Panc1 (cell line): Measurements from ENCODE around the gene NCOA3. TPM values are rescaled to one million over a fixed set of nuclear protein-coding genes. Genes with fewer than 3 reads are reported as not detected.

Experiments used
- ATAC-seq: fragments of 200-7000 bp; cut with Tn5 transposase; 2 replicates; pipeline ENCODE4 v1.9.1; 2020; ENCODE audit warnings: mild to moderate bottlenecking, moderate library complexity
- BruUV-seq: library from RNA; stranded (reverse); fragments of 400-500 nt; replicated peaks from 2 replicates; lab custom pipeline; 2021; lab: Mats Ljungman, UMichigan
- CTCF ChIA-PET: fragments of 300-600 bp; sonication (Branson Sonifier 250); formaldehyde crosslinking; loops from one replicate; lab custom pipeline; 2022; ENCODE audit warnings: antibody characterized with exemption; lab: Charles Lee
- POLR2A ChIA-PET: fragments of 300-600 bp; sonication (Branson Sonifier 250); formaldehyde crosslinking; loops from one replicate; lab custom pipeline; 2022; ENCODE audit warnings: antibody characterized with exemption; lab: Charles Lee
- DNase-seq: peaks from one replicate; pipeline ENCODE4 v3.0.0-alpha.2; 2010; ENCODE audit warnings: low read depth, low spot score
- H3K27ac ChIP-seq: 2 replicates; pipeline ENCODE4 v1.5.1; 2011; ENCODE audit warnings: mild to moderate bottlenecking, low read length, inconsistent platforms
- H3K27me3 ChIP-seq: fragments of 200-500 bp; sonication (Bioruptor generic); 2 replicates; pipeline ENCODE4 v1.6.0; 2014; ENCODE audit warnings: low read length, inconsistent platforms; ENCODE audit not compliant: control insufficient read depth, insufficient read depth
- H3K36me3 ChIP-seq: fragments of 200-500 bp; sonication (Bioruptor generic); 2 replicates; pipeline ENCODE4 v1.5.1; 2014; ENCODE audit warnings: inconsistent platforms, mild to moderate bottlenecking, low read length, moderate library complexity; ENCODE audit not compliant: control insufficient read depth, insufficient read depth
- H3K4me1 ChIP-seq: 2 replicates; pipeline ENCODE4 v1.5.1; 2011; ENCODE audit warnings: inconsistent platforms, mild to moderate bottlenecking, low read length, moderate library complexity; ENCODE audit not compliant: control insufficient read depth, insufficient read depth
- H3K4me3 ChIP-seq, 2 experiments: 2 replicates each; pipeline ENCODE4 v1.5.1; 2011 to 2012; ENCODE audit warnings: low read depth in 2 of 2, low read length in 2 of 2, mild to moderate bottlenecking in 2 of 2, inconsistent platforms in 1 of 2, moderate library complexity in 1 of 2
- H3K9me3 ChIP-seq: fragments of 200-500 bp; sonication (Bioruptor generic); 2 replicates; pipeline ENCODE4 v1.5.1; 2014; ENCODE audit warnings: low read depth, mild to moderate bottlenecking, inconsistent platforms, low read length, moderate library complexity; ENCODE audit not compliant: control insufficient read depth, insufficient read depth
- POLR2AphosphoS5 ChIP-seq: IDR thresholded peaks from 2 replicates; pipeline ENCODE4 v1.6.1; 2012; ENCODE audit warnings: mild to moderate bottlenecking, low read depth, low read length, moderate library complexity
- SIN3A ChIP-seq: IDR thresholded peaks from 2 replicates; pipeline ENCODE4 v1.6.1; 2012; ENCODE audit warnings: low read depth, mild to moderate bottlenecking, low read length, moderate library complexity, borderline replicate concordance; ENCODE audit not compliant: insufficient read depth
- TCF7L2 ChIP-seq: IDR thresholded peaks from 2 replicates; pipeline ENCODE4 v1.6.1; 2011; ENCODE audit warnings: mild to moderate bottlenecking, low read depth, low read length, inconsistent platforms
- in situ Hi-C: cut with HindIII; loops from 2 replicates; pipeline ENCODE4 v1.10.0; 2016; ENCODE audit warnings: low sequenced_read_pairs, low pct_unique_long_range_greater_than_20kb
- intact Hi-C: fragments of 100-400 bp; cut with micrococcal nuclease; formaldehyde crosslinking; loops from one replicate; pipeline ENCODE4 v1.10.0; 2022; ENCODE audit not compliant: unreplicated experiment
- total RNA-seq: library from RNA; stranded (reverse); gene quantifications from one replicate; pipeline ENCODE4 v1.2.1, GENCODE V29; 2021; ENCODE audit not compliant: unreplicated experiment
- TF ChIP-seq, protein P1 (sequence below): fragments of 450-650 bp; IDR thresholded peaks from 2 replicates; pipeline ENCODE4 v1.5.1; 2017; ENCODE audit warnings: mild to moderate bottlenecking
- TF ChIP-seq, protein P2 (sequence below), 2 experiments: IDR thresholded peaks; 2 replicates each; pipeline ENCODE4 v1.6.1; 2011 to 2012; ENCODE audit warnings: low read depth in 2 of 2, control low read depth in 1 of 2, low read length in 1 of 2, mild to moderate bottlenecking in 1 of 2, moderate library complexity in 1 of 2; ENCODE audit not compliant: insufficient read depth in 1 of 2

The NCOA3 gene
- total RNA-seq, 1 experiment from 2014 or later, result 47.7 TPM

DNA sequence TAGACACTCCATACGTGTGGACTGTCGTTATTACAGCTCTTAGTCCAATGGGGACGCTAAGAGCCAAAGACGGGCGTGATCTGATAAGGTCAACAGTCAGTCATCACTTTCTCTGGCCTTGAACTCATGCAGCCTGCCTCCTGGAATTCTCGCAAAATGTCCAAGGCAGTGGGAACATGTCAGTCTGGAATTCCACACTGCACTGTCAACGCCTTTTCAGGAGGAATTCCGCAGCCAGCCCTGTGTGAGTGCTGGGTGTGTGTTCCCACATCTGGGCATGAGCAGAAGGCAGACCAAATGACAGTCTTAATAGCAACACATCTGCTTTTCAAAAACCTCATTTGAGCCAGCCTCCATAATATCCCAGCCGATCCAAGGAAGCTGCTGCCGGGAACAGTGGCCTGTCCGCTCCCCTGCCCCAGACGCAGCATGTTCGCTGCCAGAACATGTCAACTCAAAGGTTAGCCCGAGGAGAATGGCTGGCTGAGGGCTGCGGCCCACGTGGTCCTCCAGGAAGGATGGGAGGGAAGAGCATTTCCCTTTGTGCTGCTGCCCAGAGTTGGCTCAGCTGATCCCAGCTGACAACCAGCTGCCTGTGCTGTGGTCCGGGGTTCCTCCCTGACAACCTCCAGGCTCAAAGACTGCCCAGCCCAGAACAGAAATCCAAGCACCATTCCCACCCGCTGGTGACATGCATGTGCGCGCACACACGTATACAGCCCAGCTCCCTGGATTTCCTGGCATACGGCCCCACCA is 180.5 kb downstream of the NCOA3 start:
- DNase-seq, result no peak
- ChIA-PET POLR2A (no interaction called here), CTCF (no interaction called here)
- TF ChIP-seq POLR2AphosphoS5 (no peak), SIN3A (no peak), TCF7L2 (no peak)
- TF ChIP-seq, protein P1, sequence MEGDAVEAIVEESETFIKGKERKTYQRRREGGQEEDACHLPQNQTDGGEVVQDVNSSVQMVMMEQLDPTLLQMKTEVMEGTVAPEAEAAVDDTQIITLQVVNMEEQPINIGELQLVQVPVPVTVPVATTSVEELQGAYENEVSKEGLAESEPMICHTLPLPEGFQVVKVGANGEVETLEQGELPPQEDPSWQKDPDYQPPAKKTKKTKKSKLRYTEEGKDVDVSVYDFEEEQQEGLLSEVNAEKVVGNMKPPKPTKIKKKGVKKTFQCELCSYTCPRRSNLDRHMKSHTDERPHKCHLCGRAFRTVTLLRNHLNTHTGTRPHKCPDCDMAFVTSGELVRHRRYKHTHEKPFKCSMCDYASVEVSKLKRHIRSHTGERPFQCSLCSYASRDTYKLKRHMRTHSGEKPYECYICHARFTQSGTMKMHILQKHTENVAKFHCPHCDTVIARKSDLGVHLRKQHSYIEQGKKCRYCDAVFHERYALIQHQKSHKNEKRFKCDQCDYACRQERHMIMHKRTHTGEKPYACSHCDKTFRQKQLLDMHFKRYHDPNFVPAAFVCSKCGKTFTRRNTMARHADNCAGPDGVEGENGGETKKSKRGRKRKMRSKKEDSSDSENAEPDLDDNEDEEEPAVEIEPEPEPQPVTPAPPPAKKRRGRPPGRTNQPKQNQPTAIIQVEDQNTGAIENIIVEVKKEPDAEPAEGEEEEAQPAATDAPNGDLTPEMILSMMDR, result no peak
- TF ChIP-seq, protein P2, sequence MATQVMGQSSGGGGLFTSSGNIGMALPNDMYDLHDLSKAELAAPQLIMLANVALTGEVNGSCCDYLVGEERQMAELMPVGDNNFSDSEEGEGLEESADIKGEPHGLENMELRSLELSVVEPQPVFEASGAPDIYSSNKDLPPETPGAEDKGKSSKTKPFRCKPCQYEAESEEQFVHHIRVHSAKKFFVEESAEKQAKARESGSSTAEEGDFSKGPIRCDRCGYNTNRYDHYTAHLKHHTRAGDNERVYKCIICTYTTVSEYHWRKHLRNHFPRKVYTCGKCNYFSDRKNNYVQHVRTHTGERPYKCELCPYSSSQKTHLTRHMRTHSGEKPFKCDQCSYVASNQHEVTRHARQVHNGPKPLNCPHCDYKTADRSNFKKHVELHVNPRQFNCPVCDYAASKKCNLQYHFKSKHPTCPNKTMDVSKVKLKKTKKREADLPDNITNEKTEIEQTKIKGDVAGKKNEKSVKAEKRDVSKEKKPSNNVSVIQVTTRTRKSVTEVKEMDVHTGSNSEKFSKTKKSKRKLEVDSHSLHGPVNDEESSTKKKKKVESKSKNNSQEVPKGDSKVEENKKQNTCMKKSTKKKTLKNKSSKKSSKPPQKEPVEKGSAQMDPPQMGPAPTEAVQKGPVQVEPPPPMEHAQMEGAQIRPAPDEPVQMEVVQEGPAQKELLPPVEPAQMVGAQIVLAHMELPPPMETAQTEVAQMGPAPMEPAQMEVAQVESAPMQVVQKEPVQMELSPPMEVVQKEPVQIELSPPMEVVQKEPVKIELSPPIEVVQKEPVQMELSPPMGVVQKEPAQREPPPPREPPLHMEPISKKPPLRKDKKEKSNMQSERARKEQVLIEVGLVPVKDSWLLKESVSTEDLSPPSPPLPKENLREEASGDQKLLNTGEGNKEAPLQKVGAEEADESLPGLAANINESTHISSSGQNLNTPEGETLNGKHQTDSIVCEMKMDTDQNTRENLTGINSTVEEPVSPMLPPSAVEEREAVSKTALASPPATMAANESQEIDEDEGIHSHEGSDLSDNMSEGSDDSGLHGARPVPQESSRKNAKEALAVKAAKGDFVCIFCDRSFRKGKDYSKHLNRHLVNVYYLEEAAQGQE (IDR thresholded peaks at IDR 0.05; ENCODE audit: insufficient read depth in 1 of 2, low read depth in 2 of 2, low read length in 1 of 2), result no peak
- no peak overlapping the region for H3K4me3 ChIP-seq
- H3K4me1 ChIP-seq, result no peaks in the 10 kb centered on the region
- intact Hi-C loops (no loop called here), in situ Hi-C loops (no loop called here)
- H3K36me3 ChIP-seq, result no peaks in the 10 kb centered on the region
- ATAC-seq, result no peak
- no peak overlapping the region for H3K27ac ChIP-seq
- no peaks in the 10 kb centered on the region for H3K27me3 ChIP-seq
- H3K9me3 ChIP-seq, result no peaks in the 10 kb centered on the region
- BruUV-seq, result no TSS peak

DNA sequence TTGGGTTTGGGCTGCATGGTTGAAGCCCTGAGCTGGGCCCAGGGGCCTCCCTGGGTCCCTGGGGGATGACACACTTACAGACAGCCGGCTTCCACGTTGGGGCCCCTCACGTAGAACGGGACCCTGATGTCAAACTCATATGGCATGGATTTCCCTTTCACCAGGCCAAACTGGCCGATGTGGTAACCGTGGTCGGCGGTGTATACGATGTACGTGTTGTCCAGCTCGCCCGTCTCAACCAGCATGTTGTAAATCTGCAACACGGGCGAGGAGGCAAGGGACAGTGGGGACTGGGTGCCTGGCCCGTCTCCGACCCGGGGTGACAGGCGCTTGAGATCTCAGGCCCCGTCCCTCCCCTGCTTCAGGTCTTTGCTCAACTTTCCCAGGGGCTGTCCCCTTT is 181.2 kb downstream of the NCOA3 start:
- Histone ChIP-seq H3K27me3 (no peaks in the 10 kb centered on the region), H3K4me1 (no peaks in the 10 kb centered on the region), H3K27ac (no peak overlapping the region), H3K36me3 (no peaks in the 10 kb centered on the region), H3K4me3 (no peak overlapping the region), H3K9me3 (no peaks in the 10 kb centered on the region)
- ATAC-seq, result no peak
- CTCF ChIA-PET, result no interaction called here
- in situ Hi-C loops, result no loop called here
- intact Hi-C loops, result no loop called here
- TF ChIP-seq, protein P1, result no peak
- TF ChIP-seq, protein P2 (IDR thresholded peaks at IDR 0.05; ENCODE audit: insufficient read depth in 1 of 2, low read depth in 2 of 2, low read length in 1 of 2), result no peak
- no peak for TF ChIP-seq POLR2AphosphoS5
- no peak for TF ChIP-seq TCF7L2
- no peak for TF ChIP-seq SIN3A
- POLR2A ChIA-PET, result no interaction called here
- no TSS peak for BruUV-seq
- DNase-seq, result no peak
